ENCODE data around the gene PRKN. TPM values are rescaled to one million over a fixed set of nuclear protein-coding genes. Genes with fewer than 3 reads are reported as not detected.

PRKN gene
- polyA plus RNA-seq, 1 donor from 2014 or later, result 1.2 TPM

- Histone ChIP-seq H3K4me2 (ENCODE audit: low read length) (no peak overlapping the region), H3K36me3 (ENCODE audit: insufficient read depth, low read length) (no peaks in the 10 kb centered on the region), H3K9me3 (ENCODE audit: low read length) (no peaks in the 10 kb centered on the region), H3K27ac (ENCODE audit: low read length) (no peak overlapping the region), H4K20me1 (ENCODE audit: insufficient read depth) (no peaks in the 10 kb centered on the region), H3F3A (ENCODE audit: insufficient read depth, low read length, poor library complexity, severe bottlenecking) (no peaks in the 10 kb centered on the region), H3K9ac (ENCODE audit: low read length) (no peak overlapping the region), H3K27me3 (ENCODE audit: insufficient read depth, low read depth, low read length) (no peaks in the 10 kb centered on the region), H2AFZ (ENCODE audit: low read depth, low read length) (no peak overlapping the region), H3K4me3 (ENCODE audit: low read length) (no peak overlapping the region), H3K9me2 (ENCODE audit: insufficient read depth, low read length) (no peaks in the 10 kb centered on the region), H3K79me2 (replicated peaks; ENCODE audit: insufficient read depth, low read length) (no peaks in the 10 kb centered on the region)
- no peak for TF ChIP-seq TAF1 (IDR thresholded peaks at IDR 0.05; ENCODE audit: low read depth)
- no peak for TF ChIP-seq POLR2AphosphoS5 (IDR thresholded peaks at IDR 0.05)
- no peak for TF ChIP-seq MXI1 (conservative IDR thresholded peaks at IDR 0.05; ENCODE audit: poor library complexity, severe bottlenecking)
- TF ChIP-seq EZH2 (IDR thresholded peaks at IDR 0.05; ENCODE audit: borderline replicate concordance, insufficient read depth, low read length, poor library complexity, severe bottlenecking), result no peak
- no peak for TF ChIP-seq EP300 (conservative IDR thresholded peaks at IDR 0.05; ENCODE audit: poor library complexity, severe bottlenecking)
- no peak for TF ChIP-seq SMC3 (conservative IDR thresholded peaks at IDR 0.05; ENCODE audit: poor library complexity)
- no peak for TF ChIP-seq REST (IDR thresholded peaks at IDR 0.05; ENCODE audit: borderline replicate concordance)
- no peak for TF ChIP-seq RAD21 (conservative IDR thresholded peaks at IDR 0.05)
Observed at GRCh38 chr6:161594412-161594811, 1133.2 kb downstream of the PRKN start.

DNA sequence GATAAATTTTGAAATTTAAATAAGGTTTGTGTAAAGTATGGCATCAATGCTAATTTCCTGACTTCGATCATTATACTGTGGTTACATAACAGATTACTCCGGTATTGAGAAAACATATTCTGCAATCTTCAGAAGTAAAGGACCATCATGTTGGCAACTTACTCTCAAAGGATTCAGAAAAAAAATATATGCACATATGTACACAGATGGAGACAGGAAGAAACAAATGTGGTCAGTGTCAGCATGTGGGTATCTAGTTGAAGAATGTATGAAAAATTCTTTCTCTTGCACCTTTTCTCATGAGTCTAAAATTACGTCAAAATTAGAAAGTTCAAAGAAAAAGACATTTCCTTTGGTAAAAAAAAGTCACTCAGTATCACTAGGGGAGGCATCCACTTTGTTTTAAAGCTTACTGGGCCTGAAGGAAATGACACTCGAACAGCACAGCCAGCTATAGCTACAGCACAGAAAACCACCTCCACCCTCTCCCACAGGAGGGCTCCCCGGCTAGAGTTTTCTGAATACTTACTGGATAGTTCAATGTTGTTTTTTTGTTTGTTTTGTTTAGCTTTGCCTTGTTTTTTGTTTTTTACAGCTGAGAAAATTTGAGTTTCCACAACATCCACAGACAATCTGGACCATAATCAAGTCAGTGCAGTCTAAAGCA is 1136.5 kb downstream of the PRKN start:
- no peaks in the 10 kb centered on the region for H3K79me2 ChIP-seq (replicated peaks; ENCODE audit: insufficient read depth, low read length)
- H3K27ac ChIP-seq (ENCODE audit: low read length), result no peak overlapping the region
- H3K4me2 ChIP-seq (ENCODE audit: low read length), result no peak overlapping the region
- no peaks in the 10 kb centered on the region for H3K36me3 ChIP-seq (ENCODE audit: insufficient read depth, low read length)
- no peak for TF ChIP-seq EZH2 (IDR thresholded peaks at IDR 0.05; ENCODE audit: borderline replicate concordance, insufficient read depth, low read length, poor library complexity, severe bottlenecking)
- TF ChIP-seq MXI1 (conservative IDR thresholded peaks at IDR 0.05; ENCODE audit: poor library complexity, severe bottlenecking), result no peak
- no peak for TF ChIP-seq EP300 (conservative IDR thresholded peaks at IDR 0.05; ENCODE audit: poor library complexity, severe bottlenecking)
- TF ChIP-seq TAF1 (IDR thresholded peaks at IDR 0.05; ENCODE audit: low read depth), result no peak
- TF ChIP-seq SMC3 (conservative IDR thresholded peaks at IDR 0.05; ENCODE audit: poor library complexity), result no peak
- no peak for TF ChIP-seq REST (IDR thresholded peaks at IDR 0.05; ENCODE audit: borderline replicate concordance)
- H3K9ac ChIP-seq (ENCODE audit: low read length), result no peak overlapping the region
- no peaks in the 10 kb centered on the region for H3F3A ChIP-seq (ENCODE audit: insufficient read depth, low read length, poor library complexity, severe bottlenecking)
- no peaks in the 10 kb centered on the region for H3K9me3 ChIP-seq (ENCODE audit: low read length)
- H4K20me1 ChIP-seq (ENCODE audit: insufficient read depth), result no peaks in the 10 kb centered on the region
- no peaks in the 10 kb centered on the region for H3K9me2 ChIP-seq (ENCODE audit: insufficient read depth, low read length)
- no peaks in the 10 kb centered on the region for H3K27me3 ChIP-seq (ENCODE audit: insufficient read depth, low read depth, low read length)
- H2AFZ ChIP-seq (ENCODE audit: low read depth, low read length), result no peak overlapping the region
- no peak overlapping the region for H3K4me3 ChIP-seq (ENCODE audit: low read length)

Data from neural cell (in vitro differentiated cells).